Activated effector memory CD4-positive, alpha-beta T cell treated with Interleukin-2 at 50 U/mL for 16 hours (primary cell): ENCODE data around the gene PPP1R1B.
"Not testable (repeated sequence)": the region's sequence is repeated elsewhere in the genome, so short reads cannot be mapped to it uniquely, and the experiment has no call there.

ENCODE experiments used
- DNase-seq: peaks from one replicate; pipeline ENCODE4 v3.0.0-alpha.2; 2020

The PPP1R1B gene

DNA sequence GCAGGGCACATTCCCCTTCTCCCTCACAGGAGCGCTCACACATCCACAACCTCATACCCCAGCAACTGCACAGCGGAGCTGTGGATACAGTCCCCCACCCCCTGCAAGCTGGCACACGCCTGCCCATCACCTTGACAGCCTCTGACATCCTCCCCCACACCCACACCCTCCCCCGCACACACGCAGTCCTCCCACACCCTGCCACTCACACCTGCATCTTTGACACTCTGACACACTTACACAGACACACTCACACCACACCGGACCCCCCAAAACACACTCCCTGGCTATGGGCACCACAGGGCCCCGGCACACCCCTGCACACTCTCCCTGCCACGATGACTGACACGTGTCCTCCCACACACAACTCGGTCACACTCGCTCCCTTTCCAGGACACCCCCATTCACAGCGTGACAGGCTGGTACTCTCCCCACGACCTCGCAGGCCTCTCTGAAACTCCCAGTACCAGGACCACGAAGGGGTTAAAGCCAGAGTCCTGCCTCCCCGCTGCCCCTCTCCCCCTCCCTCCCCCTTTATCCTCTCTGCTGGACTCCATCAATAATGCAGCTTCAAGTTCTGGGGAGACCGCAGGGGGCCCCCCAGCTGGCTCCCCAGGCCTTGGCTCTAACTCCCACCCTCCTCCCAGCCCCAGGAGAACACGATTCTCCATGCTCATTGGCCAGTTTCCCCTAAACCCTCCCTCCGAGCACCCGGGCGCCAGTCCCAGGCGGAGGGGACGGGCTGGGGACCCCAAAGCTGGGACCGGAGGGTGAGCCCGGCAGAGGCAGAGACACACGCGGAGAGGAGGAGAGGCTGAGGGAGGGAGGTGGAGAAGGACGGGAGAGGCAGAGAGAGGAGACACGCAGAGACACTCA, at the start of gene PPP1R1B:
Gene PPP1R1B, plus strand, starts transcription at position 782 of the 876 bp plus-strand sequence. CDS start 441 bp downstream, outside the sequence.
- DNase-seq, result no peak

DNA sequence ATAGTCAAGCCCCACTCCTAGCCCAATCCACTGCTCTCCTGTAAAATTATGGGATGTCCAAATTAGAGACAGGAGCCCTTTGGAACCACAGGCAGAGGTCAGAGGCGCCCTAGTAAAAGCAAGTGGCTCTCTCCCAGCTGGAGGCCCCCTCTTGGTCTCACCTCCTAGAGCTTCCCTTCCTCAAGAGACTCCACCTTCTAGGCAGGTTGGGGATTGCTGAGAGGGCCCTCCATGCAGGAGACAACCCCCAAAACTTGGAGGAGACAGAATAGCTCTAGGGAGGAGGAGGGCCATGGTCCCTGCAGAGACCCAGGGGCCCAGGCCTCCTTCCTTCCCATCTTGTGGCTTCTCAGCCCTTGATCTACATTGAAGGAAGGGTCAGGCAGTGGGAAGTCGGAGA, 48.5 kb upstream of the PPP1R1B start:
- DNase-seq, result no peak

DNA sequence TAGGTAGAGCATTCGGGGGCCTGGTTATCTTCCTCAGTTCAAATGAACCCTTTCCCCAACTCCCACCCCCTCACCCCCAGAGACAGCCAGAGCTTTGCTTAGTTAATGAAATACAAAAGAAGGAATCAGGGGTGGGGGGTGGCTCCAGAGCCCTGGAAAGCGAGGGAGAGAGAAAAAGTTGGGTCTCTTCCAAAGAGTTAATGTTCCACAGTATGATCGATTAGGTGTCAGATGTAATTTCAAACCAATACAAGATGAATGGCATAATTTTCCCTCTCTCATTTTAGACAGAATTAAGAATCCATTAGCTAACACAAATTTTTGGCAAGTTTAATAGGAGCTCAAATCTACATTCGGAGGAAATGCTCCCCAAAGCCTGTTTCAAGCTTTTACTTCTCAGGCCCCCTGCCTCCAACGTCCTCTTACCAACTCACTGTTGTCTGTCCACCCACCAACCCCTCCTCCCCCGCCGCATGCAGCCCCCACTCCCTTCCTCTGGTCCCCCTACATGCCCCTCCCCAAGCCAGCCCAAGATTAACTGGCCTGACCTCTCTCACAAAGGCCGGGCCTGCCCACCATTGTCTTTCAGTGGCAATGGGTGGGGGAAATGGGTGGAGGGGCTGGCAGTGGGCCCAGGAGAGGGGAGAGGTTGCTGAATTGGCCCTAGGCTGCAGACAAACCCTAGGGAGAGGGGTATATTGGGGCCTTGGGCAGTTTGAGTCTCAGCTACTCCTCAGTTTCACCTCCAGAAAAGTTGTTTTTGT, 47.3 kb upstream of the PPP1R1B start:
- DNase-seq, result no peak

DNA sequence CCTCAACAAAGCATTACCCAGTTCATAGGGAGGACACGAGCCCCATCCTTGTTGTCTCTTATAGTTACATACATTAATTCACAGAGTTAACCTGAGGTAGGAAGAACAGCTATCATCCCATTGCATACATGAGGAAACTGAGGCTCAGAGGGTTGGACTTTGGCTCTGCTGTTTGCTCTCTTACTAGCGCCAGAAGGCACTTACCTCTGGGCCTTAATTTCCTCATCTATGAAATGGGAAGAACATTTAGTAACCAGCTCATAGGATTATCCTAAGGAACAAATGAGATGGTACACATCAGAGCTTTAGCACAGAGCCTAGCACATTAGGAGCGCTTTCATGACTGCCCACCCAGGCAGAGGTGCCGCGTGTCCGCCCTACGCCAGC, 46.7 kb upstream of the PPP1R1B start:
- no peak for DNase-seq

DNA sequence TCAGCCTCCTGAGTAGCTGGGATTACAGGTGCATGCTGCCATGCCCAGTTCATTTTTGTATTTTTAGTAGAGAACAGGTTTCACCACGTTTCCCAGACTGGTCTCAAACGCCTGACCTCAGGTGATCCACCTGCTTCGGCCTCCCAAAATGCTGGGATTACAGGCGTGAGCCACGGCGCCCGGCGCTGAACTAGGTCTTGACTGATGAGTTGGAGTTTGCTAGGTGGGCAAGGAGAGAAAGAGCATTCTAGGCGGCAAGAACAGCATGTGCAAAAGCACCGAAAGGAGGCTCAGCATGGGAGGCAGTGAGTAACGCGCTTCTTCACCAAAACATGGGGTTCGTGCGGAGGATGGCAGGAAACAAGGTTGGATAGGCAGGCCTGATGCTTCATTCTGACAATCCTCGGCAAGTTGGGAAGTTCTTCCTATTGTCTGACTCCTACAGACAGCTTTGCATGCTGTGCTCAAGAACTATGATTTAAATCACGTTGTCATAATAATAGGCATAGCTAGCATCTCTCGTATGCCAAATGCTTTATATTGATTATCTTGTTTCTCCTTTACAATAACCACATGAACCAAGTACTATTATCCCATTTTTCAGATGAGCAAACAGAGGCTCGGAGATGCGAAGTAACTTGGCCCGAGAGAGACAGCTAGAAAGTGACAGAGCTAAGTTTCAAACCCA, 45.5 kb upstream of the PPP1R1B start:
- DNase-seq, result no peak

DNA sequence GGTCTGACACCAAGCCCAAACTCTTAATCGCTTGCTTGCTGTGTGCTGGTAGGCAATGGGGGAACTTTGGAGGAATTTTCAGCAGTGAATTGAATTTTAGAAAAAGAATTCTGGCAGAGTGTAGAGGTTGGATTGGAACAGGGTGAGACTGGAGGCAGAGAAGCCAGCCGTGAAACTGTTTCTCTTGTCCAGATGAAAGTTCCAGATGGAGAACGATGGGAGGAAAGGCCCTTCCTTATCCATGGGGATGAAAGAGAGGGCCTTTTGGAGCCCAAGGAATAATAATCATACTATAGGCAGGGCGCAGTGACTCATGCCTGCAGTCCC, 45.0 kb upstream of the PPP1R1B start:
- no peak for DNase-seq

DNA sequence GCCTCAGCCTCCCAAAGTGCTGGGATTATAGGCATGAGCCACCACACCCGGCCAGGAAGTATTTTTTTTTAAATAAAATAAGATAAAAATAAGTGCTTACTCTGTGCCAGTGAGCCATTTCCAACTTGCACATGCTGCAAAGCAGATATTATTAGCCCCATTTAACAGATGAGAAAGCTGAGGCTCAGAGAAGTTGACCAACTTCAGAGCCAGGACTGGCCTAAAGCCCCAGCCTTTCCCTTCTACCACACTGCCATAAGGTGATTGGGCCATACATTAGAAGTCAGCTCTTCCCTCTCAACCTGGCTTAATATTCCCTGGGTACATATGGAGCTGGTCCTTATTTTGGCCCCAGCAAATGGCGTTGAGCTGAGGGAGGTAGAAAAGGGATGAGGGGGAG, 44.1 kb upstream of the PPP1R1B start:
- DNase-seq, result no peak

DNA sequence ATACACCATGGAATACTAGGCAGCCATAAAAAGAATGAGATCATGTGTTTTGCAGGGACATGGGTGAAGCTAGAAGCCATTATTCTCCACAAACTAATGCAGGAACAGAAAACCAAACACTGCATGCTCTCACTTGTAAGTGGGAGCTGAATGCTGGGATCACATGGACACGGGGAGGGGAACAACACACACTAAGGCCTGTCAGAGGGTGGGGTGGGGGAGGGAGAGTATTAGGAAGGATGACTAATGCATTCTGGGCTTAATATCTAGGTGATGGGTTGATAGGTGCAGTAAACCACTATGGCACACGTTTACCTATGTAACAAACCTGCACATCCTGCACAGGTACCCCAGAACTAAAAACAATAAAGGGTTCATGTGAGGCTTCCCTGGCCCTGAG, 36.6 kb upstream of the PPP1R1B start:
- not testable (repeated sequence) for DNase-seq

DNA sequence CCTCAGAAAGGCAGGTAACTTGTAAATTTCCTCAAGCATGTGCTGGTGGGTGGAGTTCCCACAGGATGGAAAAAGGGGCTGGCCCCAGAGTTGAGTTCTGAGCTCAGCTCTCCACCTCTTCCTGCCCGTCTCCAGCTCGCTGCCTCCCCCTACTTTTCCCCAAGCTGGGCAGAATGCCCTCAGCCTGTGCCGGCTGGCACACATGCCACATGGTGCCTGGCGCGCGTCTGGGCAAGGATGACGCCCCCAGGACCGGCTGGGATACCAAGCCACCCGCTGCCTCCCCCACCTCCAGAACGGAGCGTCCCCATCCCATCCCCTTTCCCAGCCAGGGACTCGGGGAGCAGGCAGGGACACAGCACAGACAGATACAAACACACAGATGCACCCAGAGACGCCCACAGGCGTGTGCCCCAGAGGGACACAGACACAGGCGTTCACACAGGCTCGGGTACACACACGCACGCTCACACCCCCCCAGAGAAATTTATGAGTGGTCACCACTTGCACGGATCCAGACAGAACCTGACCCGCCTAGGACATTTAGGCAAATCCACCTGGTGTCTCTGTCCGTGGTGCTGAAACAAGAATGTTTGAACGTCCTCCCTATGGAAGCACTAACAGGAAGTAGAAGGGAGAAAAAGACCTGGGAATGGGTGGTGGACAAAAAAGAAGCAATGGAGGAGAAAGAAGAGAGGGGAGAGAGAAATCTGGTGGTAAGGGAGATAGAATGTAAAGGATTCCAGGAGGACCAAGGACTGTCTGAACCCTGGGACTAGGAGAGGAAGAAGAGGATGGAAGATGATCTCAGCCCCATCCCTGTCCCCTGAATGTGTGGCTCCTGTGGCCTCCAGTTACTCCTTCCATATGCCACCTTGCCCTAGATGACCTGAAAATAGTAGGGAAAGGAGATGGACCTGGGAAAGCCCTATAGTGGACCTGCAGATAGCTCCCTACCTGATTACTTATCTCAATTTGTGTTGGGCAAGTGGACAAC, 34.5 kb upstream of the PPP1R1B start:
- DNase-seq, result no peak

DNA sequence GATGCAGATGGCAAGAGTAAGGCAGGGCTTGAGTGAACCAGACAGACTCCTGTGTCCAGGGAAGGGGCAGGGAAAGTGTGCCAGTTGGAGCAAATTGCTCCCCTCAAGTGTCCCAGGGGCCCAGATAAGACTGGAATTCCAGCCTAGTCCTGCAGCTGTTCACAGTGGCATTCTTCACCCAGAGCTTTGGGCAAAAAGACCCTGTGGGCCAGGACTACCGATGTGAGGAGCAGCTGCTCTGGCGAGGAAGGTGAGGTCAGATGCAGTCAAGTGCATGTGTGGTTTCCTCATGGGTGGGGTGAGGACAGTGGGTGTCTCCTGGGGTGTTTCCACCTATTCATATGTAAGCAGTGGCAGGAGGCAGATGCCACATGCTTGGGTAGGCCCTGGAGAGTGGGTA, 33.4 kb upstream of the PPP1R1B start:
- no peak for DNase-seq

DNA sequence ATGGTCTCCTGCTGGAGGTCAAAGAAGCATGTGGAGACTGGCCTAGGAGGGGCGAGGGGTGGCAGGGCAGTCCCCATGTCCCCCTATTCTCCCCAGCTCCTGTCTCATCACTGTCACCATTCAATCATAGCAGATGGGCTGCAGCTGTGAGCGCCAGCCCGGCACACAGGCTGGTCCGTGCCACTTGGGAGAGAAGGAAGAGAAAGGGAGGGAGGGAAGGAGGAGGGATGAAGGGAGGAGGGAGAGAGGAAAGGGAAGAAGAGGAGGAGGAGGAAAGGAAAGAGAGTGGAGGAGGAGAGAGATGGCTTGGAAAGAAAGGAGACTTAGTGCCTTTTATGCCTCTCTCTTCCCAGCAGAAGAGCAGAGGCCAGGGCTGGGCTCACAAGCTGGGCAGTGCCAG, 31.5 kb upstream of the PPP1R1B start:
- no peak for DNase-seq

DNA sequence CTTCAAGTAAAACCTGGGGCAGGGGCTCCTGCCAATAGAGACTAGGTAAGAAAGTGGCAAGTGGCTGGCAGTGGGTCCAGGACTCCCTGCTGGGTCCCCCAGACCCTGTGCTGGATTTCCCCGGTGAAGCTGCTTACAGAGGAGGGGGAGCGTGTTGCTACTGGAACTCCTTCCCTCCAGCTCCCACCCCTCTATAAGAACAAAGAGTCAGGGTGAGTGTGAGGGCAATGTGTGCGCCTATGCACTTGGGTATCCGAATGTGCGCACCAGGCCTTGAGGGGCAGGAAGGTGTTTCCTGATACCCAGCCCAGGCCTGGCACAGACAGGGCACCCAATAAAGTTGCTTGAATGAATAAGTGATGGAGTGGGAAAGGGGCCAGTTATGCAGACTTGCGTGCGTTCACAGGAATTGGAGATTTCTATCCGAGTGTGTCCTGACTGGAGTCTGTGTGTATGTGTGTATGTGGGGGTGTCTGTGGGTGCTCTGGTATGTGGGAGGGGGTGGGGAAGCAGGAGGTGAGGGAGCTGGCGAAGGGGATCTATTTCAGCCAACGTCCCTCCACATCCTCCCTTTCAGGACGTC, 30.7 kb upstream of the PPP1R1B start:
- DNase-seq, result no peak

DNA sequence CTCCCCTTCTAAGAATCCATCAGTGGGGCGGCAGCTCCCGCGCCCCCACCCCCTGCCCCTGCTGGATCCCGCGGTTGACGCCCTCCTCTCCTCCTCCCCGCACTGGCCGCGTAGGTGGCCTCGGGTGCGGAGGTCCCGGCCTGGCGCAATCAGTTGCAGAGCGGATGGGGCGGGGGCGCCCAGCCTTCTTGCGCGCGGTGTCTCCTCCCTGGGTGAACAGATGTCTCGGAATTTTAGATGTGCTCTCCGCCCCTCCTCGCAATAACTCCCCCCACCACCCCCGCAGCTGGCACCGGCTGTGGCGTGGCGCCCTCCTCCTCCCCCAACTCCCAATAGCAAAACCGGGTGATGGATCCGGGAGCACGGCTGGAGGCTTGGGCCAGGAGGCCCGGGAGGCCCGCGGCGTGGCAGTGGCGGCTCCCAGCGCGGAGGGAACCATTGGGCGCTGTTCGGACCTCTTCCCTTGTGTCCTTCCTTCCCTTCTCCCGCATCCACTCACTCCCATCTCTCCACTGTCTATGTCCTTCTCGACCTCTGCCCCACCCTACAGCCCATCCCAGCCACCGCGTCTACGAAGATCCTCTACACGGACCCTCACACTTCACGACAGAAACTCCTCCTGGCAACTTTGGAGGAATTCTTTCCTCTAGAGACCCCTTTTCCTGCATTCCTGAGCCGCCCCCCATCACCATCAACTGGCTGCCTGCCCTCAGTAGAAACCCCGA, 30.0 kb upstream of the PPP1R1B start:
- DNase-seq, result no peak

DNA sequence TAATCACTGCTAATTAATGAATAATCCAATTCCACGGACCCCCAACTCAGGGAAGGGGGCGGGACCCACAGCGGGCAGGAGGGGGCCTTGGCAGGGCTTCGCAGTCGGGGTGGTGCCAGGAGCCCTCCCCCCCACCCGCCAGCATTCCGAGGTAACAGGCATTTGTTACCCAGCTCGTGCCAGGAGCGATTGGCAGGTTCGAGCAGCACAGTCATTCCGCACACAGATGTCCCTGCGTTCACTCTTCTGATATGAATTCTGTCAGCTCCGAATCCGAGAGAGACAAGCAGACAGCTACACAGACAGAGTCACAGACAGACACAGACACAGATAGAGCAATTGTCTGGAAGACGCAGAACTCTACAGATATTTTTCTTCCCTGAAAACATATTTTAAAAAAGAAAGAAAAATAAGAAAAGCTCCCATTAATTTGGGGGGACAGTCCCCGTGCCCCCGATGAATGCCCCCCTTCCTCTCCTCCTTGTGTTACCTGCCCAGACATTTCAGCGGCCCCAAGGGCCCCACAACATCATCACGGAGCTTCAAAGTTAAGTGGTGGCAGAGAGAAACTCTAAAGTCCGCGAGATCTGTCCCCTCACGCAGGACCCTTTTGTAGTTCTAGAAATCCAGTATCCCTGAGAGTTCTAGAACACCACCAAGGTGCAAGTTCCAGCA, 29.2 kb upstream of the PPP1R1B start:
- no peak for DNase-seq

DNA sequence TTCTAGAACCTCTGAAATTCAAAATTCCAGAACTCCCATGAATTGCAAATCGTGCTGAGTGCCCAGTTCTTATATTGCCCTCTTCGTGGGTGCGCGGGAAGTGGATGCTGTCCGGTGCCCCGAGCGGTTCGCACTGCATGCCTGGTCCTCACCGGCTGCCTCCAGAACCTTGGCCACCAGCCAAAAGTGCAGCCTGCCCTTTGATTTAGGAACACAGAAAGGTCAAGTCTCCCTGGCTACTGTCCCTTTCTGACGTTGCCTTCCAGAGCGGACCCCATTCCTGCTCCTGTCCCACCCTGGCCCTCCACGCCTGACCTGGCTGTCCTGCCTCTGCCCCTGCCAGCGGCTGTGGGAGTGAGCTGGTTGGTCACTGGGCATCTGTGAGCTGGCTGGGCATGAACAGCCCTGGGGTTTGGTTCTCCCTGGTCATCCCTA, 28.7 kb upstream of the PPP1R1B start:
- DNase-seq, result no peak

DNA sequence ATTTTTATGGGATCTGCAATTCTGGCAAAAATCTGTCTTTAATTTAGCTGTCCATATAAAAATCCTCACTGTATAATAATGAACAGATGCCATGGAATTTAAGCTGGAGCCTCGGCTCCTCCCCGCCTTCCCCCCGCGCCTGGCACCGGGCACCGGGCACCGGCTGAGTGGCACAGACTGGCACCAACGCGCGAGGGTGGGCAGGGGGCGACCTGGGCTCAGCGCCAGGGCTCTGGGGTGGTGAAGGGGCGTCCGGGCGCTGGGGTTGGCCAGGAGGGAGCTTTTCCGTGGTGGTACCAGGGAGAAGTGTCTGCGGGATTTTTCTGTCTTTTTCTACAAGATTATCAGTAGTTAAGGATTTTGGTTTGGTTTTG, 28.1 kb upstream of the PPP1R1B start:
- no peak for DNase-seq

DNA sequence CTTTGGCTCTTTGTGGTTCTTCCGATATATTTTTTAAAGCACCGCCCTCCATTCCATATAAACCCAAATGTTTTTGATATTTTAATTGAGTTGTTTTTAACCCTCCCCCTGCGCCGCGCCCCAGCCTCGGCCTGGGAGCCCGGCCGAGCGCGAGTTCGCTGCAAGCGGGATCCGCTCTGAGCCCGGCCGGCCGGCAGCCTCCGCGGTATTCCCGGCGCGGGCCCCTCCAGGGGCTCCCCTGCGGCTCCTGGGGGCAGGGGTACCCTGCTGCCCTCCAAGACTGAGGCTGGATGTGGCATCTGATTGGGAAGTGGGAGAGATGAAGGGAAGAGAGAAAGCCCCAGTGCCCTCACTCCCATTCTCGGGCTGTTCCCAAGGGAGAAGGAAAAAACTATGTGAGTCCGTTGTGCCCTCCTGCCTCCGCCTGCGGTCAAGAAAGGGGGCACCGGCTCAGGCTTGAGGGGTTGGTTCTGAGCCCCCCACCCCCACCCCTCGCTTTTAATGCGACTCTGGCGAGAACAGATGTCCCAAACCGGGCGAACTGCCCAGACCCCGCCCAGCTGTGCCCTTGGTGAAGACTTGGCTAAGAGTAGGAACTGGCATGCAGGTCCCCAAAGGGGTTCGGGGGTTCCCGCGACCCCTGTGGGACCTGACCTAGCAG, 27.6 kb upstream of the PPP1R1B start:
- no peak for DNase-seq

DNA sequence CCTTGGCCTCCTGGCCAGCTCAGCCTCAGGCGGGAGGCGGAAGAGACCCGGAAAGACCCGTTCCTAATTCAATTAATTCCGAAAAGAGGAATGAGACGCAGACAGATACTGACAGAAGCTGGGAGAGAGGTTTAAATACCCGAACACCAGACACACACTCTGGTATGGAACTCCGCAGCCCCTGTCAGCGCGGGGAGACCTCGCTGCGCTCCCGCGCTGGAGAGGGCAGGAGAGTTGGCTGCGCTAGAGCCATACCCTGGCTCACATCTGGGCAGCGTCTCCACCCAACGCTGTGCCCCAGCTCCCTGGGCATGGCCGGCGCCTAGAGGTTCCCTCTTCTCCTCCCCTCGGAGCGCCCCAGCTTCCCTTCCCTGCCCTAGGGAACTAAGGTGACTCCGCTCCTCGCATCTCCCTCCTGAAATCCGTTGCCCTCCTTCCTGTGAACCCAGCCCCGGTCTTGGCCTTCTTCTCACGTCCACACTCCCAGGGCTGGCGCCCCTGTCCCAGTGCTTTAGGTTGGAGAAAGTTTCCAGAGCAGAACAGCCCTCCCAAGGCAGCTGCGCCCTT, 27.0 kb upstream of the PPP1R1B start:
- no peak for DNase-seq

DNA sequence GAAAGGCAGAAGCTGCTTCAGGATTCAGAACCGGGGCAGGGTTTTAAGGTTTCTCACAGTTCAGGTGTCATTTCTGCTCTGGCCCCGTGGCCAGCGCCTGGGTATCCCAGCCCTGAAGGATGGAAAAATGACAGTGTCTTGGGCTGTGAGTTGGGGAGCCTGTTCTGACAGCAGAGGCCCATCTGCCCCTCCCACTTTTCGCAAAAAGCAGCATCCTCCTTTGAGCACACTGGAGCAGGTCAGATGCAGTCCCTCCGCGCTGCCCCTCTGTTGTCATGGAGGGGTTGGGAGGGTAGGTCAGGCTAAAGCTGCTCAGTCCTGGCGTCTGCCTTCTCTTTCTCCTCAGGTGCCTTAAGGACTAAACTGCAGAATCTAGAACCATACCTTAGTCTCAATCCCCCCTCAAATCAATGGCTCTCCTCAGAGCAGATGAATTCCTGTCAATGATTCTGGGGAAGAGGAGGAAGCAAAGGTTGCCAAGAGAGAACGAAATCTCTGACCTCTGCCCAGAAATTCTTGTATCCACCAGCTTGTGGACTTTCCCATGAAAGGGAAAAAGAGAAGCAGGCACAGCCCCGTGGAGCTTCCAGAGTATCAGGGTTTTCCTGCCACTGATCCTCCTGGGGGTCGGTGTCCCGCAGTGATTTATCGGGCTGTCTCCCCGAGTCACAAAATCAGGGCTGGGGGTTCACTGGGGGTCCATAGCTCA, 26.3 kb upstream of the PPP1R1B start:
- DNase-seq, result no peak
